Right lung (tissue), 10 donors: ENCODE results near the gene SNAPC1. TPM values are rescaled to one million over a fixed set of nuclear protein-coding genes. Genes with fewer than 3 reads are reported as not detected.
A peak's percentile ranks its signal among the peaks of the same experiment; 100 is the strongest.
"Not testable (repeated sequence)": the region's sequence is repeated elsewhere in the genome, so short reads cannot be mapped to it uniquely, and the experiment has no call there.

ENCODE experiments used
- DNase-seq, 2 donors: peaks; one replicate each; pipeline ENCODE4 v3.0.0-alpha.2; 2013
- long read RNA-seq, 8 donors: transcript quantifications; one replicate each; lab custom pipeline, GENCODE V29; 2026
- polyA plus RNA-seq, 5 donors: library from polyadenylated mRNA; unstranded; fragments of 120-200 nt; gene quantifications; one replicate each; pipeline versions ENCODE4 v1.2.1 to v1.2.3, GENCODE V29; 2013; ENCODE audit warnings: inconsistent platforms in 1 of 5, low replicate concordance in 1 of 5; ENCODE audit not compliant: insufficient read length in 5 of 5, insufficient read depth in 1 of 5

The SNAPC1 gene, protein sequence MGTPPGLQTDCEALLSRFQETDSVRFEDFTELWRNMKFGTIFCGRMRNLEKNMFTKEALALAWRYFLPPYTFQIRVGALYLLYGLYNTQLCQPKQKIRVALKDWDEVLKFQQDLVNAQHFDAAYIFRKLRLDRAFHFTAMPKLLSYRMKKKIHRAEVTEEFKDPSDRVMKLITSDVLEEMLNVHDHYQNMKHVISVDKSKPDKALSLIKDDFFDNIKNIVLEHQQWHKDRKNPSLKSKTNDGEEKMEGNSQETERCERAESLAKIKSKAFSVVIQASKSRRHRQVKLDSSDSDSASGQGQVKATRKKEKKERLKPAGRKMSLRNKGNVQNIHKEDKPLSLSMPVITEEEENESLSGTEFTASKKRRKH
- polyA plus RNA-seq, result 10 to 100 TPM; 12.5 to 18.1 (median 15.6) TPM
- long read RNA-seq, donor 1, partial matches to known transcripts, result 33 of 34 reads
- long read RNA-seq, donor 1, other reads (novel, unspliced or antisense), result 0 of 34 reads
- long read RNA-seq, donor 2, partial matches to known transcripts, result 0 of 2 reads
- long read RNA-seq, donor 2, other reads (novel, unspliced or antisense), result 0 of 2 reads
- long read RNA-seq, donor 3, partial matches to known transcripts, result 0 of 1 reads
- long read RNA-seq, donor 3, other reads (novel, unspliced or antisense), result 0 of 1 reads
- long read RNA-seq, donor 4, partial matches to known transcripts, result 11 of 11 reads
- long read RNA-seq, donor 4, other reads (novel, unspliced or antisense), result 0 of 11 reads
- long read RNA-seq, donor 5, partial matches to known transcripts, result 17 of 19 reads
- long read RNA-seq, donor 5, other reads (novel, unspliced or antisense), result 0 of 19 reads
- long read RNA-seq, donor 6, transcript SNAPC1-201 (10 exons, 2,656 nt), result major isoform, 6 of 14 reads
- long read RNA-seq, donor 6, partial matches to known transcripts, result 8 of 14 reads
- long read RNA-seq, donor 6, other reads (novel, unspliced or antisense), result 0 of 14 reads
- long read RNA-seq, donor 7, result 0 reads
- long read RNA-seq, donor 8, partial matches to known transcripts, result 0 of 1 reads
- long read RNA-seq, donor 8, other reads (novel, unspliced or antisense), result 0 of 1 reads

DNA sequence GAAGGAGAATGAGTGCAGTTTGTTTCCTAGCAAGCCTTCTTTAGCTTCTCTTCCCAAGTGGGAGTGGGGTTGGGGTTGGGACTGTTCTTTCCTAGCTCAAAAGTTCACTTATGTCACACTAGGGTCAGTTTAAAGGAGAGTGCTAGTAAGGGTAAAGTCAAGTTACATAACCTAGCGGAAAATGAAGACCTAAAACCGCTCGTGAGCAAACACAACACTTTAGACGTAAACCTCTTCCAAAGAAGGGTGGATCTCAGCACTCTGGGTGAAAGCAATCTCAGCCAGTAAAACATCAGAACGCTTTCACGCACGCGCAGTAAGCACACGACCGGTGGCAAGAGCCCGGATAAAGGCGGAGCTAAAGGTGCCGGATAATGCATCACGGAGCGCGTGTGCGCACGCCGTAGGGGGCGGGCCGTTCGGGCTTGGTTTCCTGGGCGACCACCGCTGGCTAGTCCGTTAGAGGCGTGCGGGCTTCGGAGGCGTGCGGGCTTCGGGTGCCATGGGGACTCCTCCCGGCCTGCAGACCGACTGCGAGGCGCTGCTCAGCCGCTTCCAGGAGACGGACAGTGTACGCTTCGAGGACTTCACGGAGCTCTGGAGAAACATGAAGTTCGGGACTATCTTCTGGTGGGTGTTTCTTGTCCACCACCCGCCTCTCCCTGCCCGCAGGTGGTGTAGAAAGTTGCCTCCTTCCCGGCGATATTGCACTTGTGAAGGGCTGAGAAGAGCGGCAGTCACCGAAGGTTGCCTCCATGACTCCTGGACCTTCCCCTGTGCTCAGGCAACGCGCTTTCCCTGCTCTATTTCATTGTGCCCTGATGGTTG is at the start of gene SNAPC1:
Gene SNAPC1, plus strand, starts transcription at position 462 of the 828 bp plus-strand sequence. Its CDS starts 41 bp downstream, at position 503.
- peak; percentile 97 to 98 for DNase-seq

GRCh38 chr14:61713724-61714437 is 48.3 kb upstream of the SNAPC1 start:
- DNase-seq, result no peak

DNA sequence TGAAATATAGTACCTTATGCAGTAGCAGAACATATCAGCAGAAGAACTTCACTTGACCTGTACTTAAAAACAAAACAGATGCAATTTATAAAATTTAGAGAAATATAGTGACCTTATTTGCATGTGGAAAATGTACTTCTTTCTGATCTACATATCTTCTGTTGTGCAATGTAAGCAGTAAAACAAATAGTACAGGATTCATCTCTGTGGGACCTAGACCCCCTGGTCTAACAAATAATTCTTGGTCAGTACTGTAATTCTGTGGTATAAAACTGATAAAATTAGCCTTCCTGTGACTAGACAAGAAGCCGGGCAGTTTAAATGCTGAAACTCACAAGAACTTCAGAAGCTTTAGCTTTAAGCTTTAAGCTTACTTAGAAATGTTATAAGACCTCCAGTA is 45.3 kb upstream of the SNAPC1 start:
- DNase-seq, result no peak

GRCh38 chr14:61718039-61718438 is 44.2 kb upstream of the SNAPC1 start:
- no peak for DNase-seq

DNA sequence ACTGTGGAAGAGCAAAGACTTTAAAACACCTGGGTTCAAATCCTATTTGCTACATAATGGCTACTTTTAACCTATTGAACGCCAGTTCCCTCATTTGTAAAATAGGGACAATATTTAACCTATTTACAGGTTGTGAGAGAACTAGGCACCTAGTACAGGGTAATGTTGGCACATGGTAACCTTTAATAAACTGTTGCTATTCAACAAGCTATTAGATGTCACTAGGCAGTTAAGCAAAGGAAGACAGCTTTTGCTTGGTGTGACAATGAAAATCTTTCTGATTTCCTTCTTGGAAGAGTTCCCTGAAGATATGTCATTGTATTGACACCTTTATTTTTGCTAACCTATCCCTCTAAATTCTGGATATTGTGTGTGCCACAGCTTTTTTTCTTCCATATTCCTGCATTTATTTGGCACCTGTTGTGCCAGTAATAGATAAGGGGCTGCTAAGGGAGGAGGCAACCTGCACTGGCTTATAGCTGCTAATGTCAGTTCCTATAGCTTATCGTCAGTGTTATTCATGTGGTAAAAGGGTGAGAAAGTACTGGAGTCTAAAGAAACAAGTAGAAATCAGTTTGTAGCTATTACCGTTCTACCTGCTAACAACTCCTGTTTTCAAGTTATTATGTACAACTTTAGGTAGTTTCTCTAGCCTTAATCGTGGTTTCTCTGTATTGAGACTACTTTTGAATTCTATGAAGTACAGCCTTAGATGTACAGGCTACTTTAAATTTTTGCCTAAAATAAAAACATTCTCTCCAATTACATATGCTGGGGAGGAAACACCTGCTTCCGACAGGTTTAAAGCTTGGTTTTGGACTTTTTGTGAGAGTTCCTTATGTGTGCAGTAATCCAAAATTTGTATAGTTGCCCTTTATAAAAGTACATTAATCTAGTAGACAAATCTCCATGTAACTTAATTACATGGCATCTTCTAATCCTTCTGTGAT is 42.6 kb upstream of the SNAPC1 start:
- no peak for DNase-seq

GRCh38 chr14:61720294-61720661 is 41.9 kb upstream of the SNAPC1 start:
- DNase-seq, result no peak

DNA sequence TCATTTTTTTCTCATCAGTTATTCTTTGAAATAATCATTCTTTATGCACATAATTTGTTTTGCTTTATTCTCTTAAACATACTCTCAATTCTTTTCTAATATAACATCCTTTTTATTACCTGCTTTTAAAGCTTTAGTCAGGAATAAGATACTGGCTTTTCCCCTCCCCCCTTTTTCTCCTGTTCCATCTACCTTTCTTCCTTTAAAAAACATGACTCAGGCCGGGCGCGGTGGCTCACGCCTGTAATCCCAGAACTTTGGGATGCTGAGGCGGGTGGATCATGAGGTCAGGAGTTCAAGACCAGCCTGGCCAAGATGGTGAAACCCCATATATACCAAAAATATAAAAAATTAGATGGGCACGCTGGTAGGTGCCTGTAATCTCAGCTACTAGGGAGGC is 41.5 kb upstream of the SNAPC1 start:
- DNase-seq, result no peak

- no peak for DNase-seq
Measured at GRCh38 chr14:61724133-61724532, 38.1 kb upstream of the SNAPC1 start.

- no peak for DNase-seq
Measured at GRCh38 chr14:61726778-61727658, 35.2 kb upstream of the SNAPC1 start.

GRCh38 chr14:61730756-61731373 is 31.4 kb upstream of the SNAPC1 start:
- no peak for DNase-seq

- DNase-seq, result no peak
Measured at GRCh38 chr14:61733972-61734371, 28.2 kb upstream of the SNAPC1 start.

GRCh38 chr14:61736751-61737150 is 25.5 kb upstream of the SNAPC1 start:
- DNase-seq, result no peak

GRCh38 chr14:61737915-61738314 is 24.3 kb upstream of the SNAPC1 start:
- no peak for DNase-seq

DNA sequence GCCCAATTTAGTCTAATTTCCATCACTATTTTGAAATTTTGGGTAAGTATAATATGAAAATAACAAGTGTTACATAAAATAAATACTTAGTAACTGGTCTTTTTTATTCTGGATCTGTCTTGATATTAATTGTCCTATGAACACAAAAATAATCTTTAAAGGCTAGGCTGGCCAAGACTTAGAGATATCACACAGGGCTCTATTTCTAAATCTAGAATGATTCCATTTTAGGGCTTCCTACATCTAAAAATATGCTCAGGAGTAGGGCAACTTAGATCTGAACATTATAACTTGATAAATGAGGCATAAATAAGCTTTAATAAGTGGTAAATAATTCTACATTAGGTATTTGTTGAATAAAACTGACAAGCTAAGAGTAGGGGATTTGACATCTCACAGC is 23.1 kb upstream of the SNAPC1 start:
- no peak for DNase-seq

DNA sequence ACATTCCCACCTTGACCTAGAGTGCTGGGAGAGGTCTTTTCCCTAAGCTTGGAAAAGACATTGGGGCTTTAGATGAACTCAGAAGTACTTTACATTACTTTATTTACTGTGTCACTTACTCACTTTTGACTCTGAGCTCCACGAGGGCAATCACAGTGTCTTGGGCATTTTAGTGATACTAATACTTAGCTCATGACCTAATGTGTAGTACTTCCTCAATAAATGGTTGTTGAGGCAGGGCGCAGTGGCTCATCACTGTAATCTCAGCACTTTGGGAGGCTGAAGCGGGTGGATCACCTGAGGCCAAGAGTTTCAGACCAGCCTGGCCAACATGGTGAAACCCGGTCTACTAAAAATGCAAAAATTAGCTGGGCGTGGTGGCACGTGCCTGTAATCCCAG is 19.8 kb upstream of the SNAPC1 start:
- no peak for DNase-seq

DNA sequence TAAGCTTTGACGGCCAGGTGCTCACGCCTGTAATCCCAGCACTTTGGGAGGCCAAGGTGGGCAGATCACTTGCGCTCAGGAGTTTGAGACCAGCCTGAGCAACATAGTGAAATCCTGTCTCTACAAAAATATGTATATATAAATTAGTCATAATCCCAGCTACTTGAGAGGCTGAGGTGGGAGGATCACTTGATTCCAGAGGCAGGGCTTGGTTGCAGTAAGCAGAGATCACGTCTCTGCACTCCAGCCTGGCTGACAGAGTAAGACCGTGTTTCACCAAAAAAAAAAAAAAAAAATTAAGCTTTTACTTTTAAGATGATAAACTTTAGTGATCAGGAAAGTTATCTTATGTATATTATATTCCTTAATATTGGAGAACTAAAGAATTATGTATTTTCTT is 18.0 kb upstream of the SNAPC1 start:
- no peak for DNase-seq

GRCh38 chr14:61746346-61746745 is 15.9 kb upstream of the SNAPC1 start:
- not testable (repeated sequence) for DNase-seq

DNA sequence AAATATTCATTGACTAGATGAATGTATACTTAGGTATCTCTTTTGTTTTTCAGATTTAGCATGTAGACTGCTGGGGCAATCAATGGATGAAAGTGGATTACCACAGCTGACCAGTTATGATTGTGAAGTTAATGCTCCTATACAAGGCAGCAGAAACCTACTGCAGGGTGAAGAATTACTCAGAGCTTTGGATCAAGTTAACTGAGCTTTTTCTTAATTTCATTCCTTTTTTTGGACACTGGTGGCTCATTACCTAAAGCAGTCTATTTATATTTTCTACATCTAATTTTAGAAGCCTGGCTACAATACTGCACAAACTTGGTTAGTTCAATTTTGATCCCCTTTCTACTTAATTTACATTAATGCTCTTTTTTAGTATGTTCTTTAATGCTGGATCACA is 15.3 kb upstream of the SNAPC1 start:
- DNase-seq, result no peak
